WERI-Rb-1 (cell line): Measurements from ENCODE around the gene LRCH3.
"Not testable (repeated sequence)": the region's sequence is repeated elsewhere in the genome, so short reads cannot be mapped to it uniquely, and the experiment has no call there.

Experiments
- DNase-seq: peaks from one replicate; pipeline ENCODE4 v3.0.0-alpha.2; 2020
- H3K27ac ChIP-seq: fragments of 250-450 bp; sonication (Bioruptor Pico); 2 replicates; pipeline ENCODE4 v1.5.1; 2020; ENCODE audit warnings: mild to moderate bottlenecking, moderate library complexity
- H3K27me3 ChIP-seq: fragments of 250-450 bp; sonication (Bioruptor Pico); 2 replicates; pipeline ENCODE4 v1.5.1; 2021; ENCODE audit warnings: mild to moderate bottlenecking, low read depth, moderate library complexity; ENCODE audit not compliant: insufficient read depth, severe bottlenecking
- H3K36me3 ChIP-seq: fragments of 250-450 bp; sonication (Bioruptor Pico); 2 replicates; pipeline ENCODE4 v1.5.1; 2020; ENCODE audit warnings: mild to moderate bottlenecking, moderate library complexity
- H3K4me3 ChIP-seq: 2 replicates; pipeline ENCODE4 v1.5.1; 2011; ENCODE audit warnings: low read depth, mild to moderate bottlenecking, control low read depth, low read length
- H3K9me3 ChIP-seq: fragments of 250-450 bp; sonication (Bioruptor Pico); 2 replicates; pipeline ENCODE4 v1.5.1; 2021; ENCODE audit warnings: mild to moderate bottlenecking, moderate library complexity; ENCODE audit not compliant: severe bottlenecking
- TF ChIP-seq, protein P1 (sequence below): IDR thresholded peaks from 2 replicates; pipeline ENCODE4 v1.5.1; 2011; ENCODE audit warnings: low read depth, mild to moderate bottlenecking, control low read depth, inconsistent platforms, low read length

LRCH3 gene

DNA sequence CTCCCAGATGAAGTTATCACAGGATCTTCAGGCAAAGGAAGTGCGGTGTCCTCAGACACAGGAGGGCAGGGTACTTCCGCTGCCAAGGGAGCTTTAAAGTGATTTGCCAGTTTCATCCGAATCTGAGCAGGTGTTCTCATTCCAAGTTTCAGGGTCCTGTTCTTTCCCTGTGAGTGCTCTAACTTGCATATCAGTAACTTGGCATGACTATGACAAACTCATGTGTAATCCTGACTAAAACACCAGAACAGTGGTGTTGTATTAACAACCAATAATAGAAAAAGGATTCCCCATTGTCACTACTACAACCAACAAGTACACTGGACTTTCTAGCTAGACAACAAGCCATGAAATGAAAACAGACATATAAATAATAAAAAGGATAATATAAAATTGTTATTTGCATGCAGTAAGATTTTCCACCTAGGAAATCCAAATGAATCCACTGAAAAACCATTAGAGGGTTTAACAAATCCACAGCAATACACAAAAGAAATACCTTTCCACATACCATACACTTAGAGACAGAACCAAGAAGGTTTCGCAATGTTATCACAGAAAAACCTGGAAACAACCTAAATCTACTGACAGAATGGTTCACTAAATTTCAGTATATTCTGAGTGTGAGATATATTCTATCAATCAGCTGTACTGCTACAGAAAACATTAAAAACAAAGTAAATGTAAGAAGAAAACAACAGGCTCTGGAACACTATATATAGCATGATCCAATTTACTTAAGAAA is 118.1 kb downstream of the LRCH3 start:
- TF ChIP-seq, protein P1, sequence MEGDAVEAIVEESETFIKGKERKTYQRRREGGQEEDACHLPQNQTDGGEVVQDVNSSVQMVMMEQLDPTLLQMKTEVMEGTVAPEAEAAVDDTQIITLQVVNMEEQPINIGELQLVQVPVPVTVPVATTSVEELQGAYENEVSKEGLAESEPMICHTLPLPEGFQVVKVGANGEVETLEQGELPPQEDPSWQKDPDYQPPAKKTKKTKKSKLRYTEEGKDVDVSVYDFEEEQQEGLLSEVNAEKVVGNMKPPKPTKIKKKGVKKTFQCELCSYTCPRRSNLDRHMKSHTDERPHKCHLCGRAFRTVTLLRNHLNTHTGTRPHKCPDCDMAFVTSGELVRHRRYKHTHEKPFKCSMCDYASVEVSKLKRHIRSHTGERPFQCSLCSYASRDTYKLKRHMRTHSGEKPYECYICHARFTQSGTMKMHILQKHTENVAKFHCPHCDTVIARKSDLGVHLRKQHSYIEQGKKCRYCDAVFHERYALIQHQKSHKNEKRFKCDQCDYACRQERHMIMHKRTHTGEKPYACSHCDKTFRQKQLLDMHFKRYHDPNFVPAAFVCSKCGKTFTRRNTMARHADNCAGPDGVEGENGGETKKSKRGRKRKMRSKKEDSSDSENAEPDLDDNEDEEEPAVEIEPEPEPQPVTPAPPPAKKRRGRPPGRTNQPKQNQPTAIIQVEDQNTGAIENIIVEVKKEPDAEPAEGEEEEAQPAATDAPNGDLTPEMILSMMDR: no peak
- no peak for DNase-seq
- Histone ChIP-seq H3K36me3 (no peaks in the 10 kb centered on the region), H3K9me3 (no peaks in the 10 kb centered on the region), H3K27ac (no peak overlapping the region), H3K27me3 (no peaks in the 10 kb centered on the region), H3K4me3 (no peak overlapping the region)

- TF ChIP-seq, protein P1: no peak
- H3K27ac ChIP-seq: no peak overlapping the region
- H3K36me3 ChIP-seq: no peaks in the 10 kb centered on the region
- no peak overlapping the region for H3K4me3 ChIP-seq
- no peaks in the 10 kb centered on the region for H3K9me3 ChIP-seq
- DNase-seq: no peak
- no peaks in the 10 kb centered on the region for H3K27me3 ChIP-seq
Observed at GRCh38 chr3:197912741-197913476, 121.9 kb downstream of the LRCH3 start.

DNA sequence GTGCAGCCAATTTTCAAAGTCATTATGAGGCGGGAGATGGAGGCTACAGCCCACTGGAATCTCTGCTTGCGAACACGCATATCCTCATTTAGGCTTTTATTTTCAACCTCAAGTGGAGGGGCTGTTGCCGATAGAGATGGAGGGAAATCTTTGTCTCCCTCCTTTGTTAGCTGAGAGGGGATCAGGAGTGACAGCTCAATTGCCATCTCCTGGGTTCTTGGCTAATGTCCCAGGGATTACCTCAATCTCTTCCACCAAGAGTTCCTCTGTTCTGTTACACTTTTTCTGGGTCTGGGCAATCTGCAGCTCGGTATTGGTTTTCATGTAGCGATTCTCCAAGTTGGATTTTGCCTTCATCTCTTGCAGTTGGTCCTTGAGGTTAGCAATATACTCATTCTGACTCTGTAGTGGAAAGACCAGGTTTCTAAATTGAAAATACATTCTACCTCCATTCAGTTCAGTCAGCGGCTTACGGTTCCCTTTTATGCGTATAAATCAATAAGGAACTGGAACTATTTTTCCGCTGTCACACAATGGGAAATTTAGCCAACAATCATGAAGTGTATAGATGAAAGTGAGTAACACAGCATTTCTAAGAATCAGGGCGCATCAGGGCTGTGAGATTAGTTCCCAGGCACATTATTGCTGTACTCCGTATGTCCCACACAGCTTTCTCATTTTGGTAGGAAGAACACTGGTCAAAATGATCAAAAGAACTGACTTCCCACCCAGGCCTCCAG is 122.8 kb downstream of the LRCH3 start:
- Histone ChIP-seq H3K36me3 (no peaks in the 10 kb centered on the region), H3K4me3 (no peak overlapping the region), H3K9me3 (no peaks in the 10 kb centered on the region), H3K27me3 (no peaks in the 10 kb centered on the region), H3K27ac (no peak overlapping the region)
- TF ChIP-seq, protein P1: no peak
- DNase-seq: no peak

DNA sequence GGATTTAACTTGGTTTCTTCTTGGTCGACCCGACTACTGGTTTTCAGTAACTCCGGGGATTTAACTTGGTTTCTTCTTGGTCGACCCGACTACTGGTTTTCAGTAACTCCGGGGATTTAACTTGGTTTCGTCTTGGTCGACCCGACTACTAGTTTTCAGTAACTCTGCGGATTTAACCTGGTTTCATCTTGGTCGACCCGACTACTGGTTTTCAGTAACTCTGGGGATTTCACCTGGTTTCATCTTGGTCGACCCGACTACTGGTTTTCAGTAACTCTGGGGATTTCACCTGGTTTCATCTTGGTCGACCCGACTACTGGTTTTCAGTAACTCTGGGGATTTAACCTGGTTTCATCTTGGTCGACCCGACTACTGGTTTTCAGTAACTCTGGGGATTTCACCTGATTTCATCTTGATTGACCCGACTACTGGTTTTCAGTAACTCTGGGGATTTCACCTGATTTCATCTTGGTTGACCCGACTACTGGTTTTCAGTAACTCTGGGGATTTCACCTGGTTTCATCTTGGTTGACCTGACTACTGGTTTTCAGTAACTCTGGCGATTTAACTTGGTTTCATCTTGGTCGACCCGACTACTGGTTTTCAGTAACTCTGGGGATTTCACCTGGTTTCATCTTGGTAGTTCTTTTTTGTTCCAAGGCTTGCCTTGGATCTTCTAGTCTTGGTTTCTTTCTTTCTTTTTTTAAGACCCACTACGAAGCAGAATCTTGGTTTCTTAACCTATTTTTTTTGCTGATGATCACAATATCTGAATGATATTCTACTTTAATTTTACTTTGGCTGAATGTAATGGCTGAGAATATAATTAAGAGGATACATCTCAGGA is 130.6 kb downstream of the LRCH3 start:
- H3K27me3 ChIP-seq, H3K36me3 ChIP-seq, H3K4me3 ChIP-seq, H3K27ac ChIP-seq, DNase-seq, H3K9me3 ChIP-seq: not testable (repeated sequence)

DNA sequence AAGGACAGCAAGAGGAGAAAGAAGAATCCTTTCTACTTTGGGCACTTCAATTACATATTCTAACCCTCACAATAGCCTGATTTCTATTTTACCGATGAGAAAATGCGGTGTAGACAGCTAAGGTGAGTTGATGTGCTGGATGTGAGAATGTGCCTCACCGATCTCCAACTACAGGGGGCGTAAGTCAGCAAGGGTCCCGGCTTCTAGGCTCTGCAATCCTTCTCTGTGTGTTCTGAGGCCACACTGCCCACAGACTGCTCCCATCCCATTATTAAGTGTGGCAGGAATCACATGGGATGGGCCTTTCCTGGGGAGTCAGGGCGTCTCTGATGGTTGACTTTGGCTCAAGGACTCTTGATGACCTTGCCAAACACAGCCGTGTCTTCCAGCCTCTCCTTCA is 135.4 kb downstream of the LRCH3 start:
- no peaks in the 10 kb centered on the region for H3K36me3 ChIP-seq
- H3K27me3 ChIP-seq: no peaks in the 10 kb centered on the region
- no peak for DNase-seq
- TF ChIP-seq, protein P1: peak; percentile 26; the same call in 1 of the 2 replicates
- H3K9me3 ChIP-seq: no peaks in the 10 kb centered on the region
- H3K27ac ChIP-seq: no peak overlapping the region
- H3K4me3 ChIP-seq: no peak overlapping the region

- not testable (repeated sequence) for H3K9me3 ChIP-seq, H3K4me3 ChIP-seq, H3K27me3 ChIP-seq, DNase-seq, H3K36me3 ChIP-seq, H3K27ac ChIP-seq
Observed at GRCh38 chr3:197927578-197927977, 136.5 kb downstream of the LRCH3 start.
